Keratinocyte (primary cell): Measurements from ENCODE around the gene DALRD3. TPM values are rescaled to one million over a fixed set of nuclear protein-coding genes. Genes with fewer than 3 reads are reported as not detected.

Experiments used
- DNase-seq: peaks from one replicate; pipeline ENCODE4 v3.0.0-alpha.2; 2011; ENCODE audit warnings: low read depth, missing footprints, low spot score
- FAIRE-seq: peaks from 2 replicates; lab custom pipeline; 2011; peaks lifted over from hg19 to GRCh38; lab: Jason Lieb, UNC
- H2AFZ ChIP-seq: 2 replicates; pipeline ENCODE4 v1.6.0; 2012; ENCODE audit warnings: low read length, control low read depth, inconsistent platforms; ENCODE audit not compliant: control insufficient read depth
- H3K27ac ChIP-seq: 2 replicates; pipeline ENCODE4 v1.5.1; 2011; ENCODE audit warnings: low read length; ENCODE audit not compliant: control insufficient read depth, insufficient read depth
- H3K27me3 ChIP-seq: 3 replicates; pipeline ENCODE4 v1.6.0; 2011; ENCODE audit warnings: low read length; ENCODE audit not compliant: control insufficient read depth, insufficient read depth; ENCODE audit errors: extremely low read depth
- H3K36me3 ChIP-seq, 2 experiments: 2 replicates in 1 of 2; 3 replicates in 1 of 2; pipeline ENCODE4 v1.5.1; 2011; ENCODE audit warnings: low read length in 2 of 2, mild to moderate bottlenecking in 1 of 2; ENCODE audit not compliant: control insufficient read depth in 2 of 2, insufficient read depth in 2 of 2; ENCODE audit errors: extremely low read depth in 1 of 2
- H3K4me1 ChIP-seq: 3 replicates; pipeline ENCODE4 v1.5.1; 2011; ENCODE audit warnings: low read length; ENCODE audit not compliant: control insufficient read depth, insufficient read depth; ENCODE audit errors: extremely low read depth
- H3K4me2 ChIP-seq: 3 replicates; pipeline ENCODE4 v1.6.0; 2011; ENCODE audit warnings: low read depth, low read length; ENCODE audit not compliant: control insufficient read depth, insufficient read depth; ENCODE audit errors: extremely low read depth
- H3K4me3 ChIP-seq, 3 experiments: fragments of 200-600 bp in 1 of 3; sonication (generic) in 1 of 3; 2 replicates in 2 of 3; 3 replicates in 1 of 3; pipeline ENCODE4 v1.5.1; 2011 to 2016; ENCODE audit warnings: low read length in 3 of 3, mild to moderate bottlenecking in 3 of 3, control low read depth in 2 of 3, inconsistent platforms in 1 of 3, low read depth in 1 of 3, mixed read lengths in 1 of 3, mixed run types in 1 of 3, moderate library complexity in 1 of 3; ENCODE audit not compliant: control insufficient read depth in 2 of 3, insufficient read depth in 2 of 3; ENCODE audit errors: extremely low read depth in 1 of 3
- H3K79me2 ChIP-seq: 2 replicates; pipeline ENCODE4 v1.6.0; 2012; ENCODE audit warnings: low read length; ENCODE audit not compliant: control insufficient read depth, insufficient read depth
- H3K9ac ChIP-seq: 3 replicates; pipeline ENCODE4 v1.6.0; 2011; ENCODE audit warnings: low read length; ENCODE audit not compliant: control insufficient read depth, insufficient read depth; ENCODE audit errors: extremely low read depth
- H3K9me1 ChIP-seq: 3 replicates; pipeline ENCODE4 v1.6.0; 2011; ENCODE audit warnings: low read length; ENCODE audit not compliant: control insufficient read depth, insufficient read depth; ENCODE audit errors: extremely low read depth
- H3K9me3 ChIP-seq: 2 replicates; pipeline ENCODE4 v1.5.1; 2012; ENCODE audit warnings: low read depth, low read length; ENCODE audit not compliant: control insufficient read depth
- H4K20me1 ChIP-seq: 3 replicates; pipeline ENCODE4 v1.6.0; 2011; ENCODE audit warnings: low read length; ENCODE audit not compliant: control insufficient read depth, insufficient read depth; ENCODE audit errors: extremely low read depth
- CTCF ChIP-seq, 3 experiments: IDR thresholded peaks in 1 of 3; conservative IDR thresholded peaks in 1 of 3; optimal IDR thresholded peaks in 1 of 3; 2 replicates in 2 of 3; 3 replicates in 1 of 3; pipeline versions ENCODE3 to v1.5.1; 2011; ENCODE audit warnings: low read length in 3 of 3, mild to moderate bottlenecking in 3 of 3, moderate library complexity in 2 of 3, control low read depth in 1 of 3, inconsistent platforms in 1 of 3; ENCODE audit not compliant: insufficient read depth in 2 of 3; ENCODE audit errors: extremely low read depth in 1 of 3
- EZH2 ChIP-seq: IDR thresholded peaks from one replicate; pipeline ENCODE4 v1.6.1; 2012; ENCODE audit warnings: inconsistent platforms, mild to moderate bottlenecking, low read length, moderate library complexity
- dilution Hi-C: fragments of 300-500 bp; cut with MboI; formaldehyde crosslinking; loops from one replicate; pipeline ENCODE4 v1.7.0; 2020; ENCODE audit warnings: low sequenced_read_pairs; ENCODE audit not compliant: extremely low pct_ligation_motif_present
- polyA plus RNA-seq, 5 experiments: library from polyadenylated mRNA; depleted of rRNA in 3 of 5; stranded (reverse) in 3 of 5; stranded (forward) in 1 of 5; unstranded in 1 of 5; fragments of >200 nt; gene quantifications; 1 replicate in 1 of 5; 2 replicates in 3 of 5; 3 replicates in 1 of 5; pipeline versions ENCODE4 v1.2.1 to v1.2.3, GENCODE V29; 2011 to 2012; ENCODE audit warnings: missing spikeins in 2 of 5, low read depth in 1 of 5, low replicate concordance in 1 of 5

Gene DALRD3
- polyA plus RNA-seq, 1 donor (not counting 4 experiments of a cell fraction or from before 2014, with no cell fraction given), result 33.7 TPM

DNA sequence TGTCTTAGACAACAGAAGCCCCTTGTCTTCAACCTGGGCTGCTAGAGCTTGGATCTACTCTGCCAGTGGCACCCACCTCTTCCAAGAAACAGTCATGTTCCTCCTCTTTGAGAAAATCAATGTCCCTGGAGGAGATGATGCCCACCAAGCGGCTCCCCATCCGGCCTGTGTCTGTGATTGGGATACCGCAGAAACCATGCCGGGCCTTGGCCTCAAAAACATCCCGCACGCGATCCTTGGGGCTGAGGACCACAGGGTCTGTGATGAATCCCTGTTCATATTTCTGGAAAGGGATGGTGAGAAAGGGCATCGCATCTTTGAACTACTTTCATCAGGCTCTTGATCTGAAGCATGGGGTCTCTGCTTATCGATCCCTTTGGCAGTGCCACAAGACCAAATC, 9.3 kb upstream of the DALRD3 start:
- Histone ChIP-seq H3K36me3 (peaks cover 38 to 61% of the 10 kb centered on the region in 2 experiments), H3K9me3 (no peaks in the 10 kb centered on the region), H3K27me3 (no peaks in the 10 kb centered on the region), H4K20me1 (peaks cover 4% of the 10 kb centered on the region), H3K27ac (no peak overlapping the region), H3K79me2 (peaks cover 58% of the 10 kb centered on the region), H3K9me1 (peaks cover 3% of the 10 kb centered on the region), H3K4me2 (peak overlapping the region; percentile 85), H3K9ac (no peak overlapping the region), H2AFZ (no peak overlapping the region), H3K4me1 (peaks cover 29% of the 10 kb centered on the region), H3K4me3 (peak overlapping the region in 1 of 3 experiments; percentile 94)
- FAIRE-seq (no peak), DNase-seq (no peak)
- TF ChIP-seq EZH2 (no peak), CTCF (optimal IDR thresholded peaks at IDR 0.05 in 1 of 3, IDR thresholded peaks at IDR 0.05 in 1 of 3, conservative IDR thresholded peaks at IDR 0.05 in 1 of 3; ENCODE audit: extremely low read depth in 1 of 3, insufficient read depth in 2 of 3, low read length in 3 of 3) (no peak)
- dilution Hi-C loops, result no loop called here

GRCh38 chr3:49026536-49026935, 8.2 kb upstream of the DALRD3 start:
- DNase-seq (no peak), FAIRE-seq (no peak)
- TF ChIP-seq EZH2, result no peak
- TF ChIP-seq CTCF (optimal IDR thresholded peaks at IDR 0.05 in 1 of 3, IDR thresholded peaks at IDR 0.05 in 1 of 3, conservative IDR thresholded peaks at IDR 0.05 in 1 of 3; ENCODE audit: extremely low read depth in 1 of 3, insufficient read depth in 2 of 3, low read length in 3 of 3), result no peak
- H3K9me3 ChIP-seq, result no peaks in the 10 kb centered on the region
- H3K9ac ChIP-seq, result no peak overlapping the region
- peaks cover 62% of the 10 kb centered on the region for H3K79me2 ChIP-seq
- peaks cover 4% of the 10 kb centered on the region for H4K20me1 ChIP-seq
- H3K36me3 ChIP-seq, result peaks cover 30 to 56% of the 10 kb centered on the region in 2 experiments
- no peaks in the 10 kb centered on the region for H3K27me3 ChIP-seq
- H3K4me3 ChIP-seq, result no peak overlapping the region
- H2AFZ ChIP-seq, result no peak overlapping the region
- peaks cover 29% of the 10 kb centered on the region for H3K4me1 ChIP-seq
- H3K4me2 ChIP-seq, result no peak overlapping the region
- dilution Hi-C loops, result no loop called here
- H3K27ac ChIP-seq, result no peak overlapping the region
- peaks cover 3% of the 10 kb centered on the region for H3K9me1 ChIP-seq
